AG09309 (cell line): Measurements from ENCODE around the gene FABP7.

Source experiments
- DNase-seq: peaks from one replicate; pipeline ENCODE4 v3.0.0-alpha.2; 2010; ENCODE audit warnings: low read depth
- H3K4me3 ChIP-seq: 2 replicates; pipeline ENCODE4 v1.5.1; 2011; ENCODE audit warnings: mild to moderate bottlenecking, low read depth, low read length, moderate library complexity; ENCODE audit not compliant: control insufficient read depth
- CTCF ChIP-seq: IDR thresholded peaks from 2 replicates; pipeline ENCODE4 v1.5.1; 2011; ENCODE audit warnings: mild to moderate bottlenecking, low read depth, low read length, inconsistent platforms; ENCODE audit not compliant: insufficient read depth, control insufficient read depth; ENCODE audit errors: missing control alignments

Gene FABP7

DNA sequence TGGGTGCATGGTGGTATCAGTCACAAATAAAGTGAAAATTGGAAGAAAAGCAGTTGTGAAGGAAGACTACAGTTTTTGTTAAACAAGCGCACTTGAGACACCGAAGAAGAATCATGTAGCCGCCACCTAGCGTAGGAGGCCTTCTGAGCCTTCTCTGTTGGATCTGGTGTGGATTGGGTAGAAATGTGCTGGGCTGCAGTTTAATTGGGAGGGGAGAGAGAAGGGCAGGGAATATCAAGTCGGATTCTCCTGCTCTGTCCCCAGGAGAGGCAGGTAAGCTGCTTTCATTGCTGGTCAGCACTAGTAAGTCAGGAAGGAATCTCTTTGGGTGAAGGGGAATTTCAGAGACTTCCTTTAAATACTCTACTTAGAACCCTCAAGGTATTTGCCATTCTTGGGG, 1.2 kb upstream of the FABP7 start:
- H3K4me3 ChIP-seq: no peak overlapping the region
- TF ChIP-seq CTCF: no peak
- no peak for DNase-seq

- no peak for DNase-seq
- no peak for TF ChIP-seq CTCF
- no peak overlapping the region for H3K4me3 ChIP-seq
Observed at GRCh38 chr6:122778985-122779661, 393 bp upstream of the FABP7 start.

- no peak overlapping the region for H3K4me3 ChIP-seq
- no peak for TF ChIP-seq CTCF
- DNase-seq: no peak
Observed at GRCh38 chr6:122780114-122780513, 598 bp downstream of the FABP7 start.

GRCh38 chr6:122781716-122782115, 2.2 kb downstream of the FABP7 start:
- no peak for DNase-seq
- TF ChIP-seq CTCF: no peak
- H3K4me3 ChIP-seq: no peak overlapping the region

- TF ChIP-seq CTCF: no peak
- no peak overlapping the region for H3K4me3 ChIP-seq
- no peak for DNase-seq
Observed at GRCh38 chr6:122783401-122783800, 3.9 kb downstream of the FABP7 start.

GRCh38 chr6:122785891-122786290, 6.4 kb downstream of the FABP7 start:
- no peak for DNase-seq

More at GRCh38 chr6:122785891-122786290, 6.4 kb downstream of the FABP7 start:
- no peak overlapping the region for H3K4me3 ChIP-seq
- TF ChIP-seq CTCF: no peak
